ENCODE measurements around the gene METAP1D.

Gene METAP1D

GRCh38 chr2:172129404-172129803 lies 129.7 kb downstream of the METAP1D start:
- DNase-seq (ENCODE audit: low read depth in 2 of 3, low spot score in 1 of 3) = no peak
